T47D (cell line): ENCODE data around the gene NUP210L.
"Not testable (repeated sequence)": the region's sequence is repeated elsewhere in the genome, so short reads cannot be mapped to it uniquely, and the experiment has no call there.

Experiments used
- DNase-seq, 2 experiments: peaks; one replicate each; pipeline versions ENCODE4 v3.0.0 to v3.0.0-alpha.2; 2011 to 2012; ENCODE audit warnings: low read depth in 1 of 2, low spot score in 1 of 2
- JUND ChIP-seq: IDR thresholded peaks from 2 replicates; pipeline ENCODE4 v1.6.1; 2012; ENCODE audit warnings: low read depth
- in situ Hi-C: cut with HindIII; loops from 2 replicates; pipeline ENCODE4 v1.10.0; 2016; ENCODE audit warnings: low sequenced_read_pairs, low pct_unique_long_range_greater_than_20kb

NUP210L gene

GRCh38 chr1:154158307-154159125, 3.6 kb upstream of the NUP210L start:
- no peak for DNase-seq
- in situ Hi-C loops, result no loop called here
- no peak for TF ChIP-seq JUND

DNA sequence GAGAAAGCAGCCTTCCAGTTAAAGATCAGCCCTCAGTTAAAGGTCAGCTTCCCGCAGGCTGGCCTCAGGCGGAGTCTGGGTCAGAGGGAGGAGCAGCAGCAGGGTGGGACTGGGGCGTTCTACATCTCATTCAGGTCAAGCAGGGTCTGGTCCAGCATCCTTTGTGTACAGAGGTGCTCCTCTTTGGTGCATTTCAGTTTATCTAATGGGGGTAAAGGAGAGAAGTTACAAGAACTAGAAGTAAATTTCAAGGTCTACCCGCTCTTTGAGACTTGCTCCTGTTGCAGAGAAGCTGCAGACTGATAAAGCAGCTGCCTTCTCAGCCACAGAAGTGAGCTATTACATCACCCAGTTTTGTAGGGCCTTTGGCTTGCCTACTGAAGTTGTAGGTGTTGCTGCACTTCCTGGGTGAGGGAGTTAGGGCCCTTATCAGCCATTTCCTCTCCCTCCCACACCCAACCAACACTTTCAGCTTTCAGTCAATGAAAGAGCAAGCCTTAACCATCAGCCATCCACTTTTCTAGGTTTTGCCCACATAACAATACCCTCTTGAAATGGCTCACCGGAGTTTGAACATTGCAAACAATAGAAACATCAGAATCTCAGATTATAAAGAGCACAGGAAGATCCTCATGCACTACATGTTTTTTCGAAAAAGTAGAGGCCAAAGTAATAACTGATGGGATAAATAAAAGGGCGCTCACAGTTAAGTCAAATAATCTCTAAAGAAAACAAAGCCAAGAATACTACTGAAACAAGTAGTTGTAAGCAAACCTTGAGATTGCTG, 2.8 kb upstream of the NUP210L start:
- no peak for TF ChIP-seq JUND
- in situ Hi-C loops, result no loop called here

GRCh38 chr1:154155251-154155650, 378 bp upstream of the NUP210L start:
- in situ Hi-C loops, result no loop called here
- DNase-seq, result no peak
- TF ChIP-seq JUND, result no peak

More for the DNA sequence above, 2.8 kb upstream of the NUP210L start:
- no peak for DNase-seq

GRCh38 chr1:154154053-154154452, 820 bp downstream of the NUP210L start:
- in situ Hi-C loops, result no loop called here
- TF ChIP-seq JUND, result no peak

GRCh38 chr1:154151311-154151710, 3.6 kb downstream of the NUP210L start:
- DNase-seq, result no peak
- in situ Hi-C loops, result no loop called here
- TF ChIP-seq JUND, result no peak

More at GRCh38 chr1:154154053-154154452, 820 bp downstream of the NUP210L start:
- DNase-seq, result no peak

DNA sequence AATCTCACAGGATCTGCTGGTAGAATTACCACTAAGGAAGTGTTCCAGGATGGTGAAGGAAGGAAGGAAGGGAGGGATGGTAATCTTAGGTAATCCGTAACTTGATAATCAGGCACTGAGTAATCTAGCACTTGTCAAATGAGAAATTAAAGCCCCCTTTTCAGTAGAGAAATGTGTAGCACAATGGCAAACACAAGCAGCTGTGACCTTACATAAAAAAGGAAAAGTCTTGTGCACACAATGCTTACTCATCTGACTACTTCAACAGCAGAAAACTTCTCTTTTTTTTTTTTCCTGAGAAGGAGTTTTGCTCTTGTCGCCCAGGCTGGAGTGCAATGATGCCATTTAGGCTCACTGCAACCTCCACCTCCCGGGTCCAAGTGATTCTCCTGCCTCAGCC, 6.1 kb downstream of the NUP210L start:
- in situ Hi-C loops, result no loop called here
- no peak for TF ChIP-seq JUND
- no peak for DNase-seq

GRCh38 chr1:154147505-154147904, 7.4 kb downstream of the NUP210L start:
- in situ Hi-C loops, DNase-seq: not testable (repeated sequence)

- no peak for TF ChIP-seq JUND
- DNase-seq, result no peak
- in situ Hi-C loops, result no loop called here
These were observed 8.9 kb downstream of the NUP210L start for GRCh38 chr1:154145986-154146385.

DNA sequence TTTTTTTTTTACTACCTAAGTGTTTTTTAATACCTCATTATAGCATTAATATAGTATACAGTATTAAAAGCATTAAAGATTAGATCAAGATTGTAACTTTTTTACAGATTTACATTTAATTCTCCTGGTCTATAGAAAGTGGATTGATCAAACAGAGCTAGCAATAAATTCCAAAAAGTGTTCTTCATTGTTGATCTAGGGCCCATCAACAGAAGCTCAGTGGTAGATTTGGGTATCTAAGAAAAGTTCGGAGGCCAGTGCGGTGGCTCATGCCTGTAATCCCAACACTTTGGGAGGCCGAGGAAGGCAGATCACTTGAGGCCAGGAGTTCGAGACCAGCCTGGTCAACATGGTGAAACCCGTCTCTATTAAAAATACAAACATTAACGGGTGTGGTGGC, 12.5 kb downstream of the NUP210L start:
- no peak for TF ChIP-seq JUND
- in situ Hi-C loops, result no loop called here
- DNase-seq, result no peak

DNA sequence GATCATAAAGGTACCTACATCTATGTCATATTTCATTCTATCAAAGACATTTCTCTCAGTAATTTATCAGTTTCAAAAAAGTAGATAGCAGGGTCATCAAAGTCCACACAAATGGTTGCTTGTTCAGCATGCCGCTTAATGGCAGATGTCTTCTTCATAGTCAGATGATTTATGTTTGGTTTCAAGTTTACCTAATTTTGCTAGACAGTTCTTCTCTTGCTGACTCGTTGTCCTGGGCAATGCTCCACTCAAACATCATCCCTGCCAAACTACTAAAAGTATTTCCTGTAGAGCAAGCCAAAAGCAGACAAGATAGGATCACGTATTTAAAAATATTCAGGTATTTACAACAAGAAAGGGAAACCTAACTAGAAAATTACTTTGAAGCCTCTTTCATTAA, 13.6 kb downstream of the NUP210L start:
- peak in 1 of 2 experiments; percentile 59 for DNase-seq
- TF ChIP-seq JUND, result no peak
- in situ Hi-C loops, result no loop called here

DNA sequence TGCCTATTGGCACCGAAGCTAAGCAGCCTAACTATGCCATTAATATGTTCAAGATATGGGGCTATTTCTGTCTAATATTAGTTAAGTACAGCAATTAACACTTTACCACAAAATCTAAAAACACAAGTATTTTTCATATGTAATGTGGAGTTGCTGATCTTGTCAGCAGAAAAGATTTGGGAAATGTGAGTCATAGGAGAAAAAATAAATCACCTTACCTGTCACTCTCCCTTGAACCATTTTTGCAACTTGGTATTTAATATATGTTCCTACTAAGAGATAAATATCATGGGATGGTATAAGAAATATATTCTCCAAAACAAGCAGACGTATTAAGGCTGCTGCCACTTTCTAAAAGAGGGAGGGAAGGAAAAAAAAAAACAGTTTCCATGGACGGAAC, 17.0 kb downstream of the NUP210L start:
- no peak for TF ChIP-seq JUND
- DNase-seq, result no peak
- in situ Hi-C loops, result no loop called here

DNA sequence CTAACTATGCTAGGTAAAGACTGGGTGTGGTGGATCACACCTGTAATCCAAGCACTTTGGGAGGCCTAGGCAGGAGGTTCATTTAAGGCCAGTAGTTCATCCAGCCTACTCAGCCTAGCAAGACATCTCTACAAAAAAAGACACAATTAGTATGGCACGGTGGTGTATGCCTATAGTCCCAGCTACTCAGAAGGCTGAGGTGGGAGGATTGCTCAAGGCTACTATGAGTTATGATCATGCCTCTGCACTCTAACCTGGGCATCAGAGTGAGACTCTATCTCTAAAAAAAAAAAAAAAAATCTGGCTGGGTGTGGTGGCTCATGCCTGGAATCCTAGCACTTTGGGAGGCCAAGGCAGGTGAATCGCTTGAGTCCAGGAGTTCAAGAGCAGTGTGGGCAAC, 21.6 kb downstream of the NUP210L start:
- TF ChIP-seq JUND, result no peak
- in situ Hi-C loops, result no loop called here
- no peak for DNase-seq

- in situ Hi-C loops, result no loop called here
- no peak for TF ChIP-seq JUND
- DNase-seq, result no peak
These were observed 25.4 kb downstream of the NUP210L start for GRCh38 chr1:154129391-154129970.

DNA sequence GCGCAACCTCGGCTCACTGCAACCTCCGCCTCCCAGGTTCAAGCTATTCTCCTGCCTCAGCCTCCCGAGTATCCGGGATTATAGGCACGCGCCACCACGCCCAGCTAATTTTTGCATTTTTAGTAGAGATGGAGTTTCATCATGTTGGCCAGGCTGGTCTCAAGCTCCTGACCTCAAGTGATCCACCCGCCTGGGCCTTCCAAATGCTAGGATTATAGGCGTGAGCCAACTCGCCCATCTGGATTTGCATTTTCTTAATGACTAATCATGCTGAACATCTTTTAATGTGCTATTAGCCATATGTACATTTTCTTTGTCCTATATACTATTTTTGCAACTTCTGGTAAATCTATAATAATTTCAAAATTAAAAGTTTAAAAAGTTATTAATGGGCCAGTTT, 31.7 kb downstream of the NUP210L start:
- in situ Hi-C loops, DNase-seq: not testable (repeated sequence)
